HG03469 (cell line): ENCODE results near the gene ZSWIM3.

ENCODE experiments used
- ATAC-seq: cut with Tn5 transposase; IDR thresholded peaks from one replicate; pipeline ENCODE4 v1.9.1; 2021; ENCODE audit warnings: mild to moderate bottlenecking, moderate library complexity, moderate number of reproducible peaks; ENCODE audit not compliant: unreplicated experiment

ZSWIM3 gene

DNA sequence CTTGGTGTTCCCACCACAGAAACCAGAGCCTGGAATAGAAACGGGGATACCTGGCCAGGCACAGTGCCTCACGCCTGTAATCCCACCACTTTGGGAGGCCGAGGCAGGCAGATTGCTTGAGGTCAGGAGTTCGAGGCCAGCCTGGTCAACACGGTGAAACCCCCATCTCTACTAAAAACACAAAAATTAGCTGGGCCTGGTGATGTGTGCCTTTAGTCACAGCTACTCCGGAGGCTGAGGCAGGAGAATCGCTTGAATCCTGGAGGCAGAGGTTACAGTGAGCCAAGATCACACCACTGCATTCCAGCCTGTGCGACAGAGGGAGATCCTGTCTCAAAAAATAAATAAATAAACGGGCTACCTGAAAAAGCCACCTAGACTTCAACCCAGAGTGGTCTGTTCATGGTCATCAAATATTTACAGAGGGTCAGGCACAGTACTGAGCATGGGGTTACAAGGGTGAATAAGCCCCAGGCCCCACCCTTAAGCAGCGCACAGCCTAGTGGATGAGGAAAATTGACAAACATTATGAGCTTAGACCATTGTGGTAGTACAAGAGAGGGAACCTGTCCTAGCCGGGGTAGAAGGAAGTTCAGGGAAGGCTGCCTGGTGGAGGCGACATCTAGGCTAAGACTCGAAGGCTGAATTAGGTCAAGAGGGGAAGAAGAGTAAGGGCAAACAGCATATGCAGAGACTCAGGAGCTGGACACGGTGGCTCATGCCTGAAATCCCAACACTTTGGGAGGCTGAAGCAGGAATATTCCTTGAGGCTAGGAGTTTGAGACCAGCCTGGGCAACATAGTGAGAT, 69.9 kb downstream of the ZSWIM3 start:
- no peak for ATAC-seq
